Activated T-helper 2 cell treated with anti-CD3 and anti-CD28 coated beads, Interferon-gamma antibody, Interleukin-2, Interleukin-4, amounts not matched to agents 10 μg/mL and 5 μg/mL and 100 μg/mL, durations not matched to agents 14 hours and 24 hours and 36 hours (primary cell): ENCODE measurements around the gene CDH13. TPM values are rescaled to one million over a fixed set of nuclear protein-coding genes. Genes with fewer than 3 reads are reported as not detected.

Source experiments
- DNase-seq: peaks from one replicate; pipeline ENCODE4 v3.0.0; 2021; ENCODE audit warnings: low spot score
- H3K27ac Mint-ChIP-seq: one replicate; pipeline ENCODE4 v1.8.0; 2021; ENCODE audit warnings: mixed read lengths
- H3K27me3 Mint-ChIP-seq: one replicate; pipeline ENCODE4 v1.8.0; 2021; ENCODE audit warnings: low read depth, mixed read lengths
- H3K36me3 Mint-ChIP-seq: one replicate; pipeline ENCODE4 v1.8.0; 2021; ENCODE audit warnings: low read depth, mixed read lengths
- H3K4me1 Mint-ChIP-seq: one replicate; pipeline ENCODE4 v1.8.0; 2021; ENCODE audit warnings: low read depth, mixed read lengths
- H3K4me3 Mint-ChIP-seq: one replicate; pipeline ENCODE4 v1.8.0; 2021; ENCODE audit warnings: low read depth, mild to moderate bottlenecking, moderate library complexity, mixed read lengths
- H3K9me3 Mint-ChIP-seq: one replicate; pipeline ENCODE4 v1.8.0; 2021; ENCODE audit warnings: mixed read lengths
- intact Hi-C: fragments of 100-400 bp; cut with micrococcal nuclease; formaldehyde crosslinking; loops from one replicate; pipeline ENCODE4 v1.15.1; 2023
- total RNA-seq: library from RNA; stranded (reverse); gene quantifications from 2 replicates; pipeline ENCODE4 v1.2.3, GENCODE V29; 2022

CDH13 gene
- total RNA-seq, 1 donor from 2014 or later, result not detected

DNA sequence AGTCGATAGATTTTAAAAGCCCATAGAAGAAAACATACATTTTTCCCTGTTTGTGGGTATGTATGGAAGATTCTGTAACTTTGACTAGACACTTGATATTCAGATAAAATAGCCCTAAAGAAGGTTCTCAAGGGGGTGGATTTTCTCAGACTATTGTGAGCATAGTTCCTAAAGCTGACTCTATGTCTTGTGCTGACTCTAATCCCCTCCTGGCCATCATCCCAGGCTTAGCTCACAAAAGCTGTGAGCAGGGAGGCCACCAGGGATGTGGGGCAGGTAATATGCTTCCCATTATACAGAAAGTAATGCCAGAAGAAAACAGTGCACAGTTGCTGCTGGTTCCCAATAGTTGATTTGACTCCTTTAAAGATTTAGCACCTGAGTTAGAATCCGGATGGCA lies 32.0 kb downstream of the CDH13 start:
- Mint-ChIP-seq H3K27me3 (peaks cover 12% of the 10 kb centered on the region), H3K36me3 (no peaks in the 10 kb centered on the region), H3K27ac (no peak overlapping the region), H3K4me1 (peaks cover 55% of the 10 kb centered on the region), H3K9me3 (no peaks in the 10 kb centered on the region), H3K4me3 (no peak overlapping the region)
- intact Hi-C loops, result loop anchor here (5.0 to 10.0 kb wide), 3 partner anchors 144 to 1664 kb away; no protein-coding TSS in a partner anchor
- DNase-seq, result no peak

DNA sequence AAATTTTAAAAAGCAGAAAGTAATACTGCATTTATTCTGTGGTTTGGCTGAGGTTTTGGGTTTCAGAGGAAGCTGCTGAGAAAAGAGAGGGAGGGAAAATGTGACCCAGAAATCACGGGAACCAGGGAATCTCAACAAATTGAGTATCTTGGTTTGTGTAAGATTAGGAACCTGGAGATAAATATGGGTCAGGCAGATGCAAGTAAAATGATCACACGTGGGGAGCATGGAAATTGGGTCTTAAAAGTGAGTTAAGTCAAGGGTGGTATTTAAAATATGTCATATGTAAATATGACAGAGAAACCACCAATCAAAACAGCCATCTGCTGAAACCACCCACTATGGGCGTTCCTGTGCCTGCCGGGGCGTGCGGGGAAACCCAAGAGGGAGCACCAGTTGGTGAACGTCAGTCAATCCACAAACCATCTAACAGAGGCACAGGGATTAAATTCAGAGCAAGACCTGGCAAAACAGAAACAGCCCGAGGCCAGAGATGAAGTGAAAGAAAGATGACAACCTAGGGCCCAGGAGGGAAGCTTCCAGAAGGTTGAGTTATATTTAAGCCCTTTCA lies 33.4 kb downstream of the CDH13 start:
- Mint-ChIP-seq H3K4me3 (no peak overlapping the region), H3K36me3 (no peaks in the 10 kb centered on the region), H3K9me3 (no peaks in the 10 kb centered on the region), H3K27me3 (peaks cover 14% of the 10 kb centered on the region), H3K27ac (no peak overlapping the region), H3K4me1 (peaks cover 44% of the 10 kb centered on the region)
- intact Hi-C loops, result no loop called here
- DNase-seq, result no peak

DNA sequence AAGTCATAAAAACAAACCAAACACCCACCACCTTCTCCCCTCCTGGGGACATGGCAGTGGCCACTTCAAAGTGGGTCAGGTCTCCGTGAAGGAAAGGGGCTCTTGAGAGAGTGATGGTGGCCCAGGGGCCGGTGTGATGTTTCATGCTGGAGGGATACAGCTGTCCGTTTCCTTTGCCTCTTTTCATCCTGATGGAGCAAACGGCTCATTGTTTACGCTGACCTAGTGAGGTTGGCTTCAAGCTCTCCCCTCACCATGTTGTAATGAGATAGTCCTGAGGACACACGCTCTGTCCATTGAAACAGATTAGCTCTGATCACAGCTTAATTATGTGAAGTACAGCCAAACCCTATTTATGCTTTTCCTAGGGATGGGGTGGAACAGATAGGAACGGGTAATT lies 34.2 kb downstream of the CDH13 start:
- Mint-ChIP-seq H3K4me1 (peaks cover 38% of the 10 kb centered on the region), H3K27me3 (peaks cover 19% of the 10 kb centered on the region), H3K4me3 (no peak overlapping the region), H3K36me3 (no peaks in the 10 kb centered on the region), H3K27ac (no peak overlapping the region), H3K9me3 (no peaks in the 10 kb centered on the region)
- intact Hi-C loops, result no loop called here
- DNase-seq, result no peak

DNA sequence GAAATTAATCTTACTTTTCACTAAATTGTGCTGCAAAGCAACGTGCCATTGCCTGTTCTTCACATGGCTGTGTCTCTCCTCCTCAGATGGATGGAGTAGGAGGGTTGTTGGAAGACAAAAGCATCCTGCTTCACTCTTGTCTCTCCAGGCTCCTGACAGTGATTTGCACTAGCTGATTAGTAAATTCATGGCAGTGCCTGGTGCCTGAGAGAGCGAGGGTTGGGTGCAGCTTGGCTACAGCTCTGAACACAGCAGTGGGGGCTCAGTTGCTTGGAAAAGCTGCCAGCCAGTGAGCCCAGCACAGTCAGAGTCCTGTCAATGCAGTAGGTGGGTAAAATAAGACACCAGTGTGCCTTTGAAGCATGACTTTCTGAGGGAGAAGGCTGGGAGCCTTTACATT lies 37.4 kb downstream of the CDH13 start:
- Mint-ChIP-seq H3K27me3 (peaks cover 29% of the 10 kb centered on the region), H3K36me3 (no peaks in the 10 kb centered on the region), H3K27ac (no peak overlapping the region), H3K4me1 (peaks cover 12% of the 10 kb centered on the region), H3K9me3 (no peaks in the 10 kb centered on the region), H3K4me3 (no peak overlapping the region)
- intact Hi-C loops, result no loop called here
- DNase-seq, result no peak

DNA sequence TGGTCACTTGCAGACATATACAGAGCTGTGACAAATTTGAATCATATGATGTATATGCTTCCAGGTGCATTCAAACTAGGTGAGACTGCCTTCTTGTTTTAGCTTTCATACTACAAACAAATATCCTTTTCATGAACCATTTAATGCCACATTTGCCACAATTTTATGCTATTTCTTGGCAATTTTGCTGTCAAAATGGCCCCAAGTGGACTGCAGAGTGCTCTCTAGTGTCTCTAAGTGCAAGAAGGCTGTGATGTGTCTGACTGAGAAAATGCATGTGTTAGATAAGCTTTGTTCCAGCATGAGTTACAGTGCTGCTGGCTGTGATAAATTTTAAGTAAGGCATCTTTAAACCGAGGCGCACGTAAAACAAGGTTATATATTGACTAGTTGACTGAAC lies 38.3 kb downstream of the CDH13 start:
- H3K4me1 Mint-ChIP-seq, result peaks cover 5% of the 10 kb centered on the region
- no peaks in the 10 kb centered on the region for H3K9me3 Mint-ChIP-seq
- H3K4me3 Mint-ChIP-seq, result no peak overlapping the region
- no peaks in the 10 kb centered on the region for H3K36me3 Mint-ChIP-seq
- no peak for DNase-seq
- H3K27me3 Mint-ChIP-seq, result peaks cover 31% of the 10 kb centered on the region
- intact Hi-C loops, result no loop called here
- no peak overlapping the region for H3K27ac Mint-ChIP-seq

DNA sequence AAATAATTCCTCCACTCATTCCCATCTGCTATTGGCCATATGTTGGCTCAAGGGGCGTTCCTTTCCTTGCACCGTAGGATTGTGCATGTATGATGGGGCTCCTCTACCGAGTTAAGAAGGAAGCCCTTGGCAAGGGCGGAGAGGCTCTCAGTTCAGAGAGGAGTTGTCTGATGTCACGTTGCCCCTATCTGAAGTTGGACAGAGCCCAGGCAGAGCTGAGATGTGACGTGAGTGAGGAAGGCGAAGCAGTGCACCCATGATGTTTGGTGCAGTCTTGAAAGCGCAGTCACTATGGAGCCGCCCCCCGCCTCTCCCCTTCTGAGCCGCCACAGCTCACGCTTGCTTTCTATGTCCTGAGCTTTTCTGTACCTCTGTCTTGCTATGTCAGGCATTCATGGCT lies 40.7 kb downstream of the CDH13 start:
- H3K27ac Mint-ChIP-seq, result no peak overlapping the region
- H3K9me3 Mint-ChIP-seq, result no peaks in the 10 kb centered on the region
- no peak for DNase-seq
- H3K27me3 Mint-ChIP-seq, result peaks cover 32% of the 10 kb centered on the region
- H3K4me3 Mint-ChIP-seq, result no peak overlapping the region
- intact Hi-C loops, result no loop called here
- H3K36me3 Mint-ChIP-seq, result no peaks in the 10 kb centered on the region
- no peaks in the 10 kb centered on the region for H3K4me1 Mint-ChIP-seq

DNA sequence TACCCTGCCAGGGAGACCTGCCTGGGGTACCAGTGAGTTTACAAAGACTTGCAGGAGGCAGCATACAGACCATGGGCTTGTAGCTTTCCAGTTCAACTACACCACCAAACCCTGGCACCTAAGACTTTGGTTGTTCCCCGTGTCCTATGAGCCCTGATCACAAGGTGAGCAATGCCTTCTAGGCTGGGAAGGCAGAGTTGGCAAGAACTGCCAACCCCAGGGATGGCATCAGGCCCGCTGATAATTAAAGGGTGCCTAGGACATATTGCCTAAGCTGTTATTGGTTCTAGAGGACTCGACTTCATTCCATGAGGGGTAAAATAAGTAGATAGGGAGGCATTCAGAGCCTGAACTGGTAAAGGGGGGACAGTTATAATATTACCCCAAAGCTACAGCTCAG lies 41.3 kb downstream of the CDH13 start:
- no peaks in the 10 kb centered on the region for H3K4me1 Mint-ChIP-seq
- H3K27me3 Mint-ChIP-seq, result peaks cover 30% of the 10 kb centered on the region
- no peak overlapping the region for H3K4me3 Mint-ChIP-seq
- H3K9me3 Mint-ChIP-seq, result no peaks in the 10 kb centered on the region
- no peak overlapping the region for H3K27ac Mint-ChIP-seq
- DNase-seq, result no peak
- H3K36me3 Mint-ChIP-seq, result no peaks in the 10 kb centered on the region
- intact Hi-C loops, result no loop called here

DNA sequence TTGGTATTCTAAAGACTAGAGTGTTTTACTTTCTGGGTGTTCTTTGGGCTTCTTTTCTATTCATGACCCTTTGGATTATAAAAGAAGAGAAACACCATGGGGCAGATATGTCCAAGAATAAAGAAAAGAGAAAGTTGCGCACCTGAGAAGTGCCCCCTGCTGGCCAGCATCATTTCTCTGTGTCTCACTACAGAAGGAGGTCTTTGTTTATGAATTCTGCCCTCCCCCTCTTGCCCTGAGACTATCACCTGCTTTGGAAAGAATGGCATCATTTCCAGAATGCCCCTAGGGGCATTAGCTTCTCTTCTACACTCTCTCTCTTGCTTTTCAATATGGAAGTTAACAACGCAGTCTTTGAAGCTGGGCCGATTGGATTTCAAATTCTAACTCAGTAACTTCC lies 45.0 kb downstream of the CDH13 start:
- H3K9me3 Mint-ChIP-seq, result no peaks in the 10 kb centered on the region
- H3K36me3 Mint-ChIP-seq, result no peaks in the 10 kb centered on the region
- DNase-seq, result no peak
- H3K27ac Mint-ChIP-seq, result no peak overlapping the region
- intact Hi-C loops, result loop anchor here (2.0 kb wide), 1 partner anchor 31 kb away; no protein-coding TSS in a partner anchor
- no peak overlapping the region for H3K4me3 Mint-ChIP-seq
- H3K4me1 Mint-ChIP-seq, result no peaks in the 10 kb centered on the region
- H3K27me3 Mint-ChIP-seq, result peaks cover 24% of the 10 kb centered on the region

DNA sequence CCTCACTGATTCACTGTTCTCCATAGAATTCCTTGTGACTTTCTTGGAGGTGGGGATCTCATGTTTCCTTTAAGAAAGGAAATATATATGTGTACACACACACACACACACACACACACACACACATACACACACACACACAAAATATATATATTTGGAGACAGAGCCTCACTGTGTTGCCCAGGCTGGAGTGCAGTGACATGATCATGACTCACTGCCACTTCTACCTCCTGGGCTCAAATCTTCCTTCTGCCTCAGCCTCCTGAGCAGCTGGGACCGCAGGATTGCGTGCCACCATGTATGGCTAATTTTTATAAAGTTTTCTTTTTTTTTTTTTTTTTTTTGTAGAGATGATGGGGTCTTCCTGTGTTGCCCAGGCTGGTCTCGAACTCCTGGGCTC lies 45.9 kb downstream of the CDH13 start:
- intact Hi-C loops, result no loop called here
- Mint-ChIP-seq H3K27ac (no peak overlapping the region), H3K27me3 (peaks cover 25% of the 10 kb centered on the region), H3K4me3 (no peak overlapping the region), H3K36me3 (no peaks in the 10 kb centered on the region), H3K9me3 (no peaks in the 10 kb centered on the region), H3K4me1 (no peaks in the 10 kb centered on the region)
- DNase-seq, result no peak

DNA sequence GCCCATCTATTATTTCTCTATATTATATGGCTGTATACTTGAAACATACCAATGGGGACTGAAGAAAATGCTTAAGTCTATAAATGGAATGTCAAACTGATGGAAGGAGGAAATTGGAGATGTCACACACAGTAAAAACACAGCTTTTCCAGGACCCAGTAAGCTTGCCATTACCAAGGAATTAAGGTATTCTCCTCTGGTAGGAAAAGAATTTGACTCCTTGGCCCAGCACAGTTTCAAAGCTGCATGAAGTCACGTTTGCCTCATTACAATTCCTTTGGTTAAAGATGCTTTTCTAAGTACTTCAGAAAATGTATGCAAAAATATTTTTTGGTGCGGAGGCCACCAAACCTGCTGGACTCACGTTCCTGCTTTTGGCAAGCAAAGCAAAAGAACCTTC lies 48.5 kb downstream of the CDH13 start:
- H3K4me3 Mint-ChIP-seq, result no peak overlapping the region
- no peaks in the 10 kb centered on the region for H3K4me1 Mint-ChIP-seq
- no peaks in the 10 kb centered on the region for H3K36me3 Mint-ChIP-seq
- DNase-seq, result no peak
- H3K27ac Mint-ChIP-seq, result no peak overlapping the region
- peaks cover 26% of the 10 kb centered on the region for H3K27me3 Mint-ChIP-seq
- intact Hi-C loops, result no loop called here
- H3K9me3 Mint-ChIP-seq, result no peaks in the 10 kb centered on the region

DNA sequence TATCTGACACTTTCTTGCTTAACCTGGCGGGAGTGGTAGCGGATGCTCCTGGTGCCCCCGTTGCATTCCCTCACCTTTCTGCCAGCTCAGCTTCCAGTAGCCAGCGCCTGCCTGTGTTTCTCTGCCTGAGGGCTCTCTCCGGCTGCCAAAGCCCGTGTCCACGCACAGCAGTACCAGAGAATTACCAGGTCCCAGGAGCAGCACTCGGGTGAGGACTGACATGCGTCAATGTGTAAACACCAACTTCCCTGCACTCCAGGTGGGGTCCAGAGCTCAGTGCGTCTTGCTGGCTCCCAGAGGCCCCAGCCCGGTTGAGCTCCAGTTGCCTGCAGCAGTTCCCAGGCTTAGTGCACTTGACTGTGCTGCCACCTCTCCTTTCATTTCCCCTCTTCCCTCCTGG lies 54.8 kb downstream of the CDH13 start:
- DNase-seq, result no peak
- no peak overlapping the region for H3K4me3 Mint-ChIP-seq
- peaks cover 18% of the 10 kb centered on the region for H3K27me3 Mint-ChIP-seq
- no peaks in the 10 kb centered on the region for H3K36me3 Mint-ChIP-seq
- H3K4me1 Mint-ChIP-seq, result no peaks in the 10 kb centered on the region
- no peak overlapping the region for H3K27ac Mint-ChIP-seq
- no peaks in the 10 kb centered on the region for H3K9me3 Mint-ChIP-seq
- intact Hi-C loops, result no loop called here

DNA sequence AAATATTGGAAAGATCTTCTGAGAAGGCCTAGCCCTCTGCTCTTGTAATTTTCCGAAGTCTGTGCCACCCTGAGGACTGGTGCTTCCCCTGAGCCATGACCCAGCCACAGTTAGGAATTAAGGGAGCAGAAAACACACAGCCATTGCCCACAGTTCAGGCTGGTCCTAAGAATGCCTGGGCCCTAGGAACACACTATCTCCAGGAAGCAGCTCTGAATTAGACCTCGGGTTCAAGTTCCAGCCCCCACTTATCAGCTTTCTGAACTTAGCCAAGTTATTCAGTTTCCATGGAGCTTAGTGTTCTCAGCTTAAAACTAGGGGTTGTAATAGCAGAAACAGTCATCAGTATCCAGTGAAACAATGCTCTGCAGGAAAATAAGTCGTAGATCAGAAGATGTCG lies 56.0 kb downstream of the CDH13 start:
- peaks cover 13% of the 10 kb centered on the region for H3K27me3 Mint-ChIP-seq
- H3K4me1 Mint-ChIP-seq, result peaks cover 2% of the 10 kb centered on the region
- no peaks in the 10 kb centered on the region for H3K36me3 Mint-ChIP-seq
- intact Hi-C loops, result no loop called here
- H3K27ac Mint-ChIP-seq, result no peak overlapping the region
- no peak for DNase-seq
- no peaks in the 10 kb centered on the region for H3K9me3 Mint-ChIP-seq
- H3K4me3 Mint-ChIP-seq, result no peak overlapping the region

DNA sequence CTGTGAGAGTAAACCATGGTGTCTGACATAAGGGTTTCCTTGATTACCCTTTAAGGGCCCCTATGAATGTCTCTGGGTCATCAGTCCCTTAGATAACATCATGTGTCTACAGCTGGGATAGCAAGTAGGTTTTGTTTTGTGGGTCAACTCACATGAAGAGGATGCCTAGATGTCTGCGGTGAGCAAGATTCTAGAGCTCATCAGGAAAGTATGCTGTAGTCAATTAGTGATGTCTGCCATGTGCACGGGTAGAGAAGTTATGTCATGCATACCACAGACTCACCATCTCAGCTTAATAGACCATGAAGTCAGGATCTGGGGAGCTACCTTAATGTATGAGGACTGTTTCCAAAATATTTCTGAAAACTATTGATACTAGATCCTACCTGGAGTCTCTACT lies 57.5 kb downstream of the CDH13 start:
- intact Hi-C loops, result no loop called here
- Mint-ChIP-seq H3K9me3 (no peaks in the 10 kb centered on the region), H3K27ac (no peak overlapping the region), H3K4me3 (no peak overlapping the region), H3K36me3 (no peaks in the 10 kb centered on the region), H3K4me1 (peaks cover 2% of the 10 kb centered on the region), H3K27me3 (peaks cover 12% of the 10 kb centered on the region)
- DNase-seq, result no peak

DNA sequence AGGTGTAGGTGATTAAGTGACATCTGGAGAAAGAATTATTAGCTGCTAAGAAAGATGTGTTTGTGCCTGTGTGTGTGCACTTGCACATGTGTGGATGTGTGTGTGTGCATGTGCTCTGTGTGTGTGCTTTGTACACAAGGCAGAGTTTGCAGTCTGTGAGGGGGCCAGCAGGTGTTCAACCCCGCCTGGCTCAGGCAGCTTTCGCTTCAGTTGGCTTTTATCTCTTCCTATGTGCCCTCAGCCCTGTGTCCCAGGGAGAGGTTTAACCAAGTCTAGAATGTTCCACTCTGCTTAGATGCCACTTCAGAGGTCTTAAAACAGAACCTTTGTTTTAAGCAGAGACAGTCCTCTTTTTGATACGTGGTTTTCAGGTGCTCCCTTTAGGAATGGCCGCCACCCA lies 58.8 kb downstream of the CDH13 start:
- intact Hi-C loops, result no loop called here
- no peak overlapping the region for H3K4me3 Mint-ChIP-seq
- no peaks in the 10 kb centered on the region for H3K36me3 Mint-ChIP-seq
- no peak overlapping the region for H3K27ac Mint-ChIP-seq
- peaks cover 2% of the 10 kb centered on the region for H3K4me1 Mint-ChIP-seq
- no peak for DNase-seq
- peaks cover 8% of the 10 kb centered on the region for H3K27me3 Mint-ChIP-seq
- H3K9me3 Mint-ChIP-seq, result no peaks in the 10 kb centered on the region
